Measurements from ENCODE around the gene SC5D. TPM values are rescaled to one million over a fixed set of nuclear protein-coding genes. Genes with fewer than 3 reads are reported as not detected.

Gene SC5D
- total RNA-seq, 2 donors from 2014 or later = 61.6 to 86.6 TPM

DNA sequence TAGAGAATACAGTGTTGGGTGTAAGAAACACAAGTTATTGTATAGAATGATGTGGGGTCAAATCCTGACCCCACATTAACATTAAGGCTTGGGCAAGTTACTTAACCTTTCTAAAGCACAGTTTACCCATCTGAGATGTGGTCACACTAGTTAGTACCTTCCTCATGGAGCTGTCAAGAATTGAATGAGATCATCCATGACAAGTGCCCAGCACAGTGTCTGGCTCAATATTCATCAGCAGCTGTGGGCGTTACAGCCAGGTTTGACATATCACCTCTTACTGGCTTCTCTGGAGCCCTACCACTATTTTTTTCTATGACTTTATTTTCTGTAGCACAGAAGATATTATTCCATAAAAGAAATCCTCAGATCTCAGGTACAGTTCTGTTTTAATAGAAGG is 57.2 kb downstream of the SC5D start:
- Histone ChIP-seq H3K4me1 (replicated peaks) (no peaks in the 10 kb centered on the region), H3K36me3 (no peaks in the 10 kb centered on the region), H3K9me3 (no peaks in the 10 kb centered on the region), H3K27me3 (replicated peaks; ENCODE audit: insufficient read depth) (no peaks in the 10 kb centered on the region), H3K27ac (no peak overlapping the region), H3K4me3 (no peak overlapping the region)
- WGBS = 60% methylated on average over 1 of the region's 1 CpG
- intact Hi-C loops (cut with DNase I) = no loop called here
- TF ChIP-seq POLR2A (IDR thresholded peaks at IDR 0.05) (no peak), POLR2AphosphoS5 (IDR thresholded peaks at IDR 0.05) (no peak)
- TF ChIP-seq, protein P1, sequence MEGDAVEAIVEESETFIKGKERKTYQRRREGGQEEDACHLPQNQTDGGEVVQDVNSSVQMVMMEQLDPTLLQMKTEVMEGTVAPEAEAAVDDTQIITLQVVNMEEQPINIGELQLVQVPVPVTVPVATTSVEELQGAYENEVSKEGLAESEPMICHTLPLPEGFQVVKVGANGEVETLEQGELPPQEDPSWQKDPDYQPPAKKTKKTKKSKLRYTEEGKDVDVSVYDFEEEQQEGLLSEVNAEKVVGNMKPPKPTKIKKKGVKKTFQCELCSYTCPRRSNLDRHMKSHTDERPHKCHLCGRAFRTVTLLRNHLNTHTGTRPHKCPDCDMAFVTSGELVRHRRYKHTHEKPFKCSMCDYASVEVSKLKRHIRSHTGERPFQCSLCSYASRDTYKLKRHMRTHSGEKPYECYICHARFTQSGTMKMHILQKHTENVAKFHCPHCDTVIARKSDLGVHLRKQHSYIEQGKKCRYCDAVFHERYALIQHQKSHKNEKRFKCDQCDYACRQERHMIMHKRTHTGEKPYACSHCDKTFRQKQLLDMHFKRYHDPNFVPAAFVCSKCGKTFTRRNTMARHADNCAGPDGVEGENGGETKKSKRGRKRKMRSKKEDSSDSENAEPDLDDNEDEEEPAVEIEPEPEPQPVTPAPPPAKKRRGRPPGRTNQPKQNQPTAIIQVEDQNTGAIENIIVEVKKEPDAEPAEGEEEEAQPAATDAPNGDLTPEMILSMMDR (IDR thresholded peaks at IDR 0.05) = no peak
- DNase-seq (ENCODE audit: low spot score) = no peak

DNA sequence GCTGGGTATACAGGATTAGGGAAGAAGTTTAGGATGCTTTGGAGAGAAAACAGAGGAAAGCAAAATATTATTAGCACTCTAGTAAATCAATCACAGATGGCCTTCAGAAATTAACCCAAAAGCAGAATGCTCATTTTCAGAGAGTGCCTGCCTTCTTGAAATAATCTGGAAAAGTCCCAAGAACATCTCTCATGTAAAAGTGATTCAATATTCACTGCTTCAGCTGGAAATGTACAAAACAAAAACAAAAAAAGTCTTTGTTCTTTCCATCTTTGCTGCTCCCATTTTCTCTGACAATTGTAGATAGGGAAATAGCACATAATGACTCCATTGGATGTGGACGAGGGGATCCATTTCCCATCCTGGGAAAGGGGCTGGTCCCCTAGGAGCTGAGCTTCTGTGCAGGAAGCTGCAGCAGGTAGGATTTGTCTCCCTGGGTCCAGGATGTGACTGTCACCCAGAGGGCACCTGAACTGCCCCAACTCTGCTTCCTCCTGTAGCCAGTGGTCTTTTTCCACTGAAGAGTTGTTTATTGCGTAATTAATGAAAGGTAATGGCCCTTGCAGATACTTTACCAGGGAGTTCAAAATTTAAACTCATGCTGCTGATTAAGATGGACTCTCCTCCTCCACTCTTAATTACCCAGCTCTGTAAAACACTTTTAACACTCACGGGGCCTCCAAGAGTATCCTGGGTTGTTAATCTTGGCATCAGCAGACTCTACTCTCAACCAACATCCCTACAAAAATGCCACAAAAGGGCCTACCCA is 57.9 kb downstream of the SC5D start:
- H3K4me3 ChIP-seq = no peak overlapping the region
- H3K4me1 ChIP-seq (replicated peaks) = no peaks in the 10 kb centered on the region
- H3K27me3 ChIP-seq (replicated peaks; ENCODE audit: insufficient read depth) = no peaks in the 10 kb centered on the region
- DNase-seq (ENCODE audit: low spot score) = no peak
- intact Hi-C loops (cut with DNase I) = no loop called here
- WGBS = 58% methylated on average over 3 of the region's 3 CpGs
- TF ChIP-seq, protein P1 (IDR thresholded peaks at IDR 0.05) = no peak
- no peak for TF ChIP-seq POLR2AphosphoS5 (IDR thresholded peaks at IDR 0.05)
- no peak for TF ChIP-seq POLR2A (IDR thresholded peaks at IDR 0.05)
- H3K9me3 ChIP-seq = no peaks in the 10 kb centered on the region
- no peak overlapping the region for H3K27ac ChIP-seq
- no peaks in the 10 kb centered on the region for H3K36me3 ChIP-seq

DNA sequence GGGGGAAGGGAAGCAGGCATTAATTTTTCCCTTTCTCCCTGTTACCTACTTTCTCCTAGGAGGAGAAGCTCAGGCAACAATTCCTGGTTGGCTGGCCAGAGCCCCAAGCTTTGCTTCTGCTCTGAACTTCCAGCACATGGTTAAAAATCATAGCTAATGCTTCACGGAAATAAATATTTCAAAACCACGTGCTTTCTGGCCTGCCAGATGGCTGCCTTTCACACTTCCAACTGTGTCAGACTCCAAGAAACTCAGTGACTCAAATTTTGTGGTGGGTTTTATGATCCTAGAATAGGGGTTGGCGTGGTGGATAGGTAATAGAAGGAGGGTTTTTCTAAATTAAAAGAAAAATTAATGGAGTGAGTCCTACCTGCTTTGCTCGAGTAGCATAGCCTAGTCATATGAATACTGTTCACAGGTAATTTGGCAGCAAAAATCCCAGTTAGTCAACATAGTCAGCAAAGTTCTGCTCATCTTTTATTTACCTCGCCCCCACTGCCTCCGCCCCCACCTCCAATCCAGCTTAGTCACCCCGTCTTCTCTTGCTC is 58.6 kb downstream of the SC5D start:
- no peaks in the 10 kb centered on the region for H3K4me1 ChIP-seq (replicated peaks)
- no peaks in the 10 kb centered on the region for H3K36me3 ChIP-seq
- H3K27ac ChIP-seq = no peak overlapping the region
- no peaks in the 10 kb centered on the region for H3K27me3 ChIP-seq (replicated peaks; ENCODE audit: insufficient read depth)
- intact Hi-C loops (cut with DNase I) = no loop called here
- WGBS = 66% methylated on average over 7 of the region's 7 CpGs
- H3K4me3 ChIP-seq = no peak overlapping the region
- DNase-seq (ENCODE audit: low spot score) = no peak
- no peaks in the 10 kb centered on the region for H3K9me3 ChIP-seq
- TF ChIP-seq POLR2A (IDR thresholded peaks at IDR 0.05) (no peak), POLR2AphosphoS5 (IDR thresholded peaks at IDR 0.05) (no peak)
- TF ChIP-seq, protein P1 (IDR thresholded peaks at IDR 0.05) = no peak

DNA sequence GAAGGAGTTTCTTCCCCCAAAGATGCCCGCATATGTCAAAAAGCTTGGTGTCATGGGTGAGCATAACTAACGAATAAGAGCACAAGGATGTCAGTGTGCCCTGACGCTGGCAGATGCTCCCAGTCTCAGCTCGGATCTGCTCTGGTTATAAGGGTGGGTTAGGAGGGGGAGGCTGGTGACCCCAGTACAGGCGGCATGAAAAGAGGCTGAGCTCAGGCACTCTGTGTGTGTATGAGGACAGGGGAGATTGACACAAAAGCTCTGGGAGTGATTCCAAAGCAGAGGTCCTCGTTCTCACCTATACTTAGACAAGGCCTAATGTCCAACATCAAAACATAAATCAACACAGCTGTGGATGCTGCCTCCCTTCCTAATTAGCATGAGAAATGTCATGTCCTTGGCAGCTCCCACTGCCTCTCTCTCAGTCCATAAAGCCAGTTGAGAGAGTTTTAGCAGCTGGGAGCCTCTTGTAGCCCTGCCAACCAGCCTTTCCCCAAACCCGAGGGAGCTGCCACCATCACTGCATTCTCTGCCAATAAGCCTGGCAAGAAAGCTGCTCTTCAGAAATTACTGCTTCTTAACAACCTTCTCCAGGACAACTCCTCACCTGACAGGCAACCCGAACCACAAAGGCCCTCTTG is 59.8 kb downstream of the SC5D start:
- no peaks in the 10 kb centered on the region for H3K27me3 ChIP-seq (replicated peaks; ENCODE audit: insufficient read depth)
- H3K36me3 ChIP-seq = no peaks in the 10 kb centered on the region
- no peak overlapping the region for H3K4me3 ChIP-seq
- H3K27ac ChIP-seq = no peak overlapping the region
- WGBS = 33% methylated on average over 8 of the region's 8 CpGs
- TF ChIP-seq POLR2A (IDR thresholded peaks at IDR 0.05) = no peak
- TF ChIP-seq, protein P1 (IDR thresholded peaks at IDR 0.05) = no peak
- TF ChIP-seq POLR2AphosphoS5 (IDR thresholded peaks at IDR 0.05) = no peak
- no peaks in the 10 kb centered on the region for H3K9me3 ChIP-seq
- peak; percentile 14 for DNase-seq (ENCODE audit: low spot score)
- intact Hi-C loops (cut with DNase I) = no loop called here
- peaks cover under 1% of the 10 kb centered on the region for H3K4me1 ChIP-seq (replicated peaks)
